Stimulated activated CD4-positive, alpha-beta T cell treated with anti-CD3 and anti-CD28 coated beads, Interleukin-4, amount 100 ng/mL, for 1 hour (primary cell): ENCODE results near the gene STAM2.
"Not testable (repeated sequence)": the region's sequence is repeated elsewhere in the genome, so short reads cannot be mapped to it uniquely, and the experiment has no call there.

Experiments
- DNase-seq: peaks from one replicate; pipeline ENCODE4 v3.0.0-alpha.2; 2020

The STAM2 gene

DNA sequence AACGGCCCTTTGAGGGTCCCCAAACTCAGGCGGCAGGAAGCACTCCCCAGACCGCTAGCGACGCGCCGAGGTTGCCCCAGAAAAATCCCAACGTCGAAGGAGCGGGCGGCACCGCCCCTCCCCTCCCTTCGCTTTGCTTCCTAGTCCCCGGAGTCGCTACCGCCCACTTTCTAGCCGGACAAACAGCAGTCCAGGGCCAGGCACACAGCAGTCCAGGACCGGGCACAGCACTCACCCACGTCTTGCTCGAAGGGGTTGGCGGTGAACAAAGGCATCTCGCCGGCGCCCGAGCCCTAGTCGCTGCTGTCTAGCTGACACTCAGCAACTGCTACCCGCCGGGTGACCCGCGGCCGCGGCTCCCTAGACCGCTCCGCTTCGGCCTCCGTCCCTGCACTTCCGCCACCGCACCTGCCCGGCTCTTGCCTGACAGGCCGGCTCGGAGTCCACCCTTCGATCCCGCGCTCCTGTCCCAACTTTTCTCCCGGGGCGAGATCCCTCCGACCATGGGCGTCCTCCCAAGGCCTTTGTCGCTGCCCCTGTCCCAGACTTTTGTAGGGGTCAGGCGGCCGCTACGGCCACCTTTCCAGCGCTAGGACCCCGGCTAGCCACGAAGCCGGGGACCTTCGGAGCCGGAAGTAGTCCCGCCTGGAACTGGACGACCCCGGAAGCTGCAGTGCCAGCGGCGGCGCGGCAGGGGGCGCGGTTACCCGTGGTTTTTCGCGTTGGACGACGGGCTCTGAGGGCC lies at the start of gene STAM2:
Gene STAM2, minus strand, starts transcription at position 396 of the 745 bp plus-strand sequence. Its CDS starts 121 bp downstream, at position 275.
- DNase-seq, result peak; percentile 94

DNA sequence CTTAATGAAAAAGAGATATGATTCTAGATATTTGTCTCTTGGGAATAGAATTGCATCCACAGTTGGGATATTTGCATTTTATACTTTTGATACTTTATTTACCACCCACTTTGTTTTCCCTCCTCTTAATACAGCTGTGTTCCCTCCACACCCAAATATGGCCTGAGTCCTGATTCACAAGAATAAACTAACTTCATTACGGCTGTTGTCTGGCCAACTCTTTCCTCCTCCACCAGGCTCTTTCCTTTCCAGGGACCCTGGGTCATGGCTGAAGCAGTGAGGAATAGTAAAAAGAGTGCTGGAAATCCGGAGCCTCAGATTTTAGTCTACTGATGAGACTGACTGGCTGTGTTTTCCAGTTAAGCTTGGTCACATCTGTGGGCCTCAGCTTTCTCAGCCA lies 48.4 kb upstream of the STAM2 start:
- no peak for DNase-seq

DNA sequence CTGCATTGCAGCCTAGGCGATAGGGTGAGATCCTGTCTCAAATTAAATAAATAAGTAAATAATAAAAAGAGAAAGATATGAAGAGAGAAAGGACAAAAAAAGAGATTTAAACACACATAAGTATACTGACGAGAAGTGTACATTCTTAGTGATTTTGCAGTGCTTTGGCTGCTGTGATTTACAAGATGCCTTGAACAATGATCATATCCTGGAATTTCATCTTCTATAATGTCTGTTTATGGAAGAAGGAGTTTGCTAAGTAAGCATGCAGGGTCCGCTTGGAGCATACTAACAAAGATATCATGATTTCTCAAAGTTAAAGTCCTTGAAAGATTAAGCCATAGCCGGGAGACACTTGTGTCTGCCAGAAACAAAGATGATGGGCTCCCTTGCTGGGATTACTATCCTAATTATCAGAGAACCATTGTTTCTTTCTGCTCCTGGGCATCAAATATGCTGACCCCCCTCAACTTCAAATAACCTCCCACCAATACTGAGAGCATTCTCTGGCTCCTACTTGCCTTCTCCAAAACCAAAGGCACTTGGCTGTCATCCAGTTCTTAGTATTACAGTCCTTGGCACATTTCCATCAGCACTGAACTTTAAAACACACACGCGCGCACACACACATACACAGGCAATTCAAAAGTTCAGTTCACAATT lies 47.5 kb upstream of the STAM2 start:
- no peak for DNase-seq

DNA sequence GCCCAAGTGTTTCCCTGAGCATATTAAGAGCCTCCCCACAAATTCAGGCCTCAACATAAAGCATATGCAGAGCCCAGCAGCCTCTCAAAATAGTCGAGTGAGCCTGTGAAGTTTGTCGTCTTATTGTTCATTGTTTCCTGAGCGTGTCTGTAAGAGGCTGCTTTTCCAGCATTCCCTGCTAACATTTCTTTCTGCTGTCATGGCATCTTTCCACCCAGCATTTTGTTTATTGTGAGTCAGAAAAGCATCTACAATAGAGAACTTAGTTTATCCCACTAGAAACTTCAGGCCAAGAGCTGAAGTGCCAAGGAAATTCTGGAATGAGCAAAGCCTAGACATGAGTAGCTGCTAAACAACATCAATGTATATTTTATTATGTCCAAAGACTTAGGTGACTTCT lies 46.3 kb upstream of the STAM2 start:
- no peak for DNase-seq

DNA sequence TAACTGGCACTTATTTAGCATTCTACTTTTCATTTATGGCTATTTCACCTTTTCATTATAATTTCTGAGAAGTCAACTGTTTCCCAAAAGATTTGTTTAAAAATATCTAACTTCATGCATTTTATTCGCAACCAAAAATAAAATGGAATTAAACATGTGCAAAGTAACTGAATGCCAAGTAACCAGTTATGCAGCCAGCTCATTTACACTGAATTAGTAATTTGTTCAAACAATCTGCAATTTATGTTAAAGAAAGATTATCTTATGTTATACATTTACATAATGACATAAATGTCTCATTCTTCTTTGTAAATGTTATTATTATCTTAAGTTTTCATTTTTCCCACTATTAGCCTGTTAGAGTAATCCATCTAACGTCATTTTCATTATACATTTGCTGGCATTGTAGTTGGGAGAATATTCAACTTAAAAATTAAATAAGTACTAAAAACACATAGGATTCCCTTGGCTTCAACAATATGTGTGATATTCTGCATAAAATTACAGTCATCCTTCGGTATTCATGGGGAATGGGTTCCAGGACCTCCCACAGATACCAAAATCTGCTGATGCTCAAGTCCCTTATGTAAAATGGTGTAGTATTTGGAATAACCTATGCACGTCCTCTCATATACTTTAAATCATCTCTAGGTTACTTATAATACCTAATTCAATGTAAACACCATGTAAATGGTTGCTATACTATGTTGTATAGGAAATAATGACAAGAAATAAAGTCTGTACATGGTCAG lies 43.7 kb upstream of the STAM2 start:
- no peak for DNase-seq

DNA sequence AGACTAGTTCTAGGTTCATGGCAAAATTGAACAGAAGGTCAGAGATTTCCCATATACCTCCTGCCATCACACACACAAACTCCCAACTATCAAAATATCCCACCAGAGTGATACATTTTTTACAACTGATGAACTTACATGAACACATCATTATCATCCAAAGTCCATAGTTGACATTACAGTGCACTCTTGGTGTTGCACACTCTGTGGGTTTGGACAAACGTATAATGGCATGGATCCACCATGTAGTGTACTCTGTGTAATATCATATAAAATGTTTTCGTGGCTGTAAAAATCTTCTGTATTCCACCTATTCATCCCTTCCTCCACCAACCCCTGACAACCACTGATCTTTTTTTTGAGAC lies 25.9 kb upstream of the STAM2 start:
- no peak for DNase-seq

DNA sequence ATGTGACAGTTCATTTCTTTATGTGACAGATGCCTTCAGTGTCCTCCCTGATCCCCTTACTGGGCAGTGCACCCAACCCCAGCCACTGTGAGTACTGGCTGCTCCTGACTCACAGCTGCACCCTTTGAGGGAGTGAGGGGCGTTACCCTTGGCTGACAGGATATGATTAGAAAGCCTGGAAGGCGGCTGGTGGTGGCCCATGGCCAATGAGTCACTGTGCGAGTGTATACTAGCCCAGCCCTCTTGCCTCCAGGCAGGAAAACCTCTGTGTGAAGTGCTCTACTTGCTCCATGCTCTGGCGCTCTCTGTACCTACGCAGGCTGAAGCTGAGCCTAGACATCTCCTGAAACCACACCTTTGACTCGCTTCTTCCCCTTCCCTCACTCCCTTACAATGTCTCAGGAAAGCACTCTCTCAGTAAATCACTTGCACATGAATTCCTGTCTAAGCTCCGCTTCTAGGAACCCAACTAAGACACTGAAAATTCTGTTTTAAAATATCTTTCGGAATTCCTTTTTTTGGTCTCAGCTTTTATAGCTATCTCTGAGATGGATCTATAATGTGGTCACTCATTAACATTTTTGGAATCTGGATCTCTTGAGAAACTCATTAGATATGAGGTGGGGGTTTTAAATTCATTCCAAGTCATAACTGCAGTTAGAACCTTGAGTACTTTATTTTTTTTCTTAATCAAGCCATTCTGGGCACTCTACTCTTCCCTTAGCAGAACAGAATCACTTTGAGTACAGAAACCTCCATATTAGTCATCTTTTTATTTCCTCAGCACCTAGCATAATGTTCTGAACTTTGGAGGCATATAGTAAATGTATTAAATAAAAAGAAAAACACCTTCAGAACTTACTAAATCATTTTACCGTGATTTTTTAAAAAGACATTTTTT lies 25.3 kb upstream of the STAM2 start:
- DNase-seq, result no peak

DNA sequence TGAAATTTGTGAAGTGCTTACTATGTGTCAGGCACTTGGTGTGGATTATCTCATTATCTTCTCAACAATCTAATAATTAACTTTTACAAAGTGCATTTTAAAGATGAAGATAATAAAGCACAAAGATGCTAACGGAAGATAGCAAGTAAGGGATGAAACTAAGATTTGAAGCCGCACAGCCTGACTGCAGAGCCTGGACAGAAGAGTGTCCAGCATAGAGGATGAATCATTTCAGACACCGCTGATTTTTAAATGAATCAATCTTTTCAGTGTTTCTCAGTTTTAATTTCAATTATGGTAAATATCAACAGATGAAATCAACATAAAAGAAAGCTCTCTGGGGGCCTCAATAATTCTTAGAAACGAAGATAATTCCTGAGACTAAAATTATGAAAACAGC lies 24.5 kb upstream of the STAM2 start:
- no peak for DNase-seq

DNA sequence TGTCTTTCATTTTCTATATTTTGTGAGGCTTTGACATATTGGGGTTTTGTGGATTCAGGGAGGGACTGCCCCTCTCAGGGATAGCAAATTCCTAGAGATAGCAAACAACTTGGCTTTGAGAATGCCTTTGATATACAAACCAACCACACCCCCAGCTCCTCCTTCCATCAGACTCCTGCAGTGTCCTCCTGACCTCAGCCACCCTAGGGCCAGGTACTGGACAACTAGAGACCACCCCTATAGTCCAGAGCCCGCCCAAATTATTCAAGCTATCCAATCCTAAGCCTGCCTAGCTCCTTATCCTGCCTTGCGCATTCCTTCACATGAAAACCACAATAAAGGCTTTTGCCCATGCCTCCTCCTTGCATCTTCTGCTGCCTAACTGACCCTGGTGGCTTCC lies 22.9 kb upstream of the STAM2 start:
- no peak for DNase-seq

DNA sequence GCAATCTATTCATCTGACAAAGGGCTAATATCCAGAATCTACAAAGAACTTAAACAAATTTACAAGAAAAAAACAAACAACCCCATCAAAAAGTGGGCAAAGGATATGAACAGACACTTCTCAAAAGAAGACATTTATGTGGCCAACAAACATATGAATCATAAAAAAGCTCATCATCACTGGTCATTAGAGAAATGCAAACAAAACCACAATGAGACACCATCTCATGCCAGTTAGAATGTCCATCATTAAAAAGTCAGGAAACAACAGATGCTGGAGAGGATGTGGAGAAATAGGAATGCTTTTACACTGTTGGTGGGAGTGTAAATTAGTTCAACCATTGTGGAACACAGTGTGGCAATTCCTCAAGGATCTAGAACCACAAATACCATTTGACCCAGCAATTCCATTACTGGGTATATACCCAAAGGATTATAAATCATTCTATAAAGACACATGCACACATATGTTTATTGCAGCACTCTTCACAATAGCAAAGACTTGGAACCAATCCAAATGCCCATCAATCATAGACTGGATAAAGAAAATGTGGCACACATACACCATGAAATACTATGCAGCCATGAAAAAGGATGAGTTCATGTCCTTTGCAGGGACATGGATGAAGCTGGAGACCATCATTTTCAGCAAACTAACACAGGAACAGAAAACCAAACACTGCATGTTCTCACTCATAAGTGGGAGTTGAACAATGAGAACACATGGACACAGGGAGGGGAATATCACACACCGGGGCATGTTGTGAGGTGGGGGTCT lies 22.1 kb upstream of the STAM2 start:
- not testable (repeated sequence) for DNase-seq

DNA sequence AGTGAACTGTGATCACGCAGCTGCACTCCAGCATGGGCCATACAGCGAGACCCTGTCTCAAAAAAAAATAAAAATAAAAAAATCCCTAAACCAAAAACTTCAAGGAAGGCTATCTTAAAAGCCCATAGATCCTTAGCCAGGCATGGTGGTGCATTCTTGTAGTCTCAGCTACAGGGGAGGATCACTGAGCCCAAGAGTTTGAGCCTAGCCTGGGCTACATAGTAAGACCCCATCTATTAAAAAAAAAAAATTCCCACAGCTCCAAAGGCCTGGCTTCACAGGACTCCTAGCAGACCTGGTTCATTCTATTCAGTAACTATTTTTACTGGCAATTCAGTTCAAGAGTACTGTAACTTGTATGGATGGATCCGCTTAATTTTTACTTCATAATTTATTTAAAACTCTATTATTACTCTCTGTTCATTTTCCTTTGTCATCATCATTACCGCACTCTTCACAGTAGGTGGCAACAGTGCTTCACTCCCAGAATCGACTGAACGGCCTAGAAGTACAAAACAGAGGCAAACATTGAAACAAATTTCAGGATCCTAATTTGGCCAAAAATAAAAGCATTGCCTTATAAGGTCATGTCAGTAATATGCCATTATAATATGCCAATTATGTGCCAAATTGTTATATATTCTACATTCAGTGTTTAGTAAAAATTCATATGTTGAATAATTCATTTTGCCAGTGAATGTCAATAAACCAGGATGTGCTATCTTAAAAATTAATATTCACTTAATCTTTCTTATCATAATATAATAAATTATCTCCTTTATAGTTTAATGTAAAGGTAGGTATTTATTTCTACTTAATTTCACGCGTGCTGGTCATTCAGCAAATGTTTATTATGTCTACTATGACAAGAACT lies 14.3 kb upstream of the STAM2 start:
- no peak for DNase-seq

DNA sequence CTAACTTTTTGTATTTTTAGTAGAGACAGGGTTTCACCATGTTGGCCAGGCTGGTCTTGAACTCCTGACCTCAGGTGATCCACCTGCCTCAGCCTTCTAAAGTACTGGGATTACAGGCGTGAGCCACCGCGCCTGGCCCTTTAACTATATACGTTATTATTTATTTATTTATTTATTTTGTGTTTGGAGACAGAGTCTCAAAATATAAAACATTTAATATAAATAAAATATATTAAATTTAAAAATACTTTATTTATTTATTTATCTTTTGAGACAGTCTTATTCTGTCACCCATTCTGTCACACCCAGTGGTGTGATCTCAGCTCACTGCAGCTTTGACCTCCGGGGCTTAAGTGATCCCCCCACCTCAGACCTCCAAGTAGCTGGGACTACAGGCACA lies 11.2 kb upstream of the STAM2 start:
- not testable (repeated sequence) for DNase-seq

DNA sequence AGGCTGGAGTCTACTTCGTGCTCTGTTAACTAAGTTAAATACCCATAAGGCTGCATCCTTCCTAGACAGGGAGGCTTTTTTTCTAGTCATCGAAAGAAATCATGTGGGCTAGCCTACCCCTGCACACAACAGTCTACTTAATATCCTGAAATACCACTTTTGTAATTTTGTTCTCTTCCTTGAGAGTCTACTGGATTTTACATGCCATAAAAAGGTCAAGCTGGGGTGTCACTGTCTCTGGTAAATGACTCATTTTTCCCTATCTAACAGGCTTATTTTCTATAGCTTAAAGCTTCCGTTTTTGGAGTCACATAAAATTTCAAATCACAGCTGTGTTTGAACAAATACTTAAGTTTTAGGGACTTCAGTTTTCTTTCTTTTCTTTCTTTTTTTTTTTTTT lies 10.7 kb upstream of the STAM2 start:
- no peak for DNase-seq

DNA sequence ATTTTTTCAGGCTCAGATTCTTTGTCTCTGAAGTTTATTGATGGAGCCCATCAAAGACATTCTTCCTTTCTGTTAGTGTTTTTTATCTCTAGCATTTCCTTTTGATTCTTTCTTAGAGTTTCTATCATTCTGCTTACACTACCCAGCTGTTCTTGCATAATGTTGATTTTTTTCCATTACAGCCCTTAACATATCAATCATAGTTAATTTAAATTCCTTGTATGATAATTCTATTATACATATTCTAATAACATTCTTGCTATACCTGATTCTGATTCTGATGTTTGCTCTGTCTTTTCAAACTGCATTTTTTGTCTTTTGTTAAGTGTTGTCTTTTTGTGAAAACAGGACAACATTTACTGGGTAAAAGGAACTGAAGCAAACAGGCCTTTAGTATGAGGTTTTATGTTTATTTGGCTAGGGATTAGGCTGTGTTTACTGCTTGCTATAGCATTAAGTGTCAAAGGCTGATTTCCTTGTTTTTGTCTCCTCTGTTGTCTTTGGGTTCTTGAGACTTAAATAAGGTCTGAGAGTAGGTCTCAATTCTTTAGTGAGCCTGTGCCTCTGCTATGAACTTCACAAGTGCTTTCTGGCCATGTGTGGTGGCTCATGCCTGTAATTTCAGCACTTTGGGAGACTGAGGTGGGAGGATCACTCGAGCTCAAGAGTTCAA lies 8.0 kb upstream of the STAM2 start:
- DNase-seq, result no peak

DNA sequence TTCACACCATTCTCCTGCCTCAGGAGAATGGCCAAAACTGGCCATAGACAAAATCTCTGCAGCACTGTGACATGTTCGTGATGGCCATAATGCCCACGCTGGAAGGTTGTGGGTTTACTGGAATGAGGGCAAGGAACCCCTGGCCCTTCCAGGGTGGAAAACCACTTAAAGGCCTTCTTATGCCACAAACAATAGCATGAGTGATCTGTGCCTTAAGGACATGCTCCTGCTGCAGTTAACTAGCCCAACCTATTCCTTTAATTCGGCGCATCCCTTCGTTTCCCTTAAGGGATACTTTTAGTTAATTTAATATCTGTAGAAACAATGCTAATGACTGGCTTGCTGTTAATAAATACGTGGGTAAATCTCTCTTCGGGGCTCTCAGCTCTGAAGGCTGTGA lies 2.1 kb upstream of the STAM2 start:
- not testable (repeated sequence) for DNase-seq

DNA sequence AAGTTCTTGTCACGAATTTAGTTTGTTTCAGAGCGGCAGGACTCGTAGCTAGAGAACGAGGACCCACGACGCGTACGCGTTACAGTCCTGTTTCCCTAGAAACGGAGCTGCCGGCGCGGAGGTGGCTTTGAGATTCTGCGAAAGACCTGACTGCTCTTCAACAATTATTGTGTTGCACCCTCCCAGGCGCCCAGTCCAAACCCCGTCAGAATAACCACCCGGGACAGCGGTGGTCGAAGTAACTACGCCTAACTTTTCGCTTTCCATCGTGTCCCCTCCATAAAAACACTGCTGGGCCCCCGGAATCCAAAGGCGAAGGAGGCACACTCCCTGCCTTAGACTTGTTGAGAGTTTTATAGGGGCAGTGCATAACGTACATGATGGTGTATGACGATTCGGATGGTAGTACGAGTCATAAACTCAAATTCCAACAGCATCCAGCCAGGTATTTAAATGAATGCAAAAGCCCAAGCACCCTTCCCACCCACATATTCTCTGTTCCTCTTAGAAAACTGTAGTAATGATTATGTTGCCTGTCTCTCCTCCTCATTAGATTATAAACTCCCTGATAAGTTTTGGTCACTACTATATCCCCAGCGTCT lies 651 bp upstream of the STAM2 start:
- DNase-seq, result no peak

DNA sequence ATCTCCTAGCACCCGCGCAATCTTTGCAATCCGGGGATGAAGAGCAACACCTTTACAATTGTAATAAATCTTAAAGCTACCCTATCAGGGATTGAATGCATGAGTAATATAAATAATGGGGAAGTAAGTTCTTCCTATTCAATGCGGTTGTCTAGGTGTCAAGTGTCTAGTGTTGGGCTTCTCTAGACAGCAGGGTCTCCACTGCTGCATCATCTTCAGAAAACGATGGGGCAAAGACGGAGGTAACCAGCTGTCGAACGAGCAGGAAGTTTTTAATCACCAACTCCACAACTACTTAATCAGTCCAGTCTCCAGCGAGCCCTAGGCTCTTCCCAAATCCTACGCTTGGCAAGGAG lies 573 bp downstream of the STAM2 start:
- DNase-seq, result no peak

DNA sequence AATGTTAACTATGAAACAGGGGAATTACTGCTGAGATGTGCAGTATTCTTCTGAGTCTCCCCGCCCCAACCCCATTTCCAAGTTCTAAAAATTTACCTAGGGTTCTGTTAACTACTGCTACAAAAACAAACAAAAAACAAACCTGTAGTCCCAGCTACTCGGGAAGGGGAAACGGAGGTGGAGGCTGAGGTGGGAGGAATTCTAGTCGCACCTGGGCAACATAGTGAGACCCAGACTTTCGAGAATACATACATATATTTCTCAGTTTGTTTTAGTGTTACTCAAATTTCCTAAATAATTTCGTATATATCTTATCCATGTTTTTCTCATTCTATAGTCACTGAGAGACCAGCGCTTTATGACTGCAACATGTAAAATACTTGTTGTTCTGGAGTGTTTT lies 989 bp downstream of the STAM2 start:
- DNase-seq, result no peak

DNA sequence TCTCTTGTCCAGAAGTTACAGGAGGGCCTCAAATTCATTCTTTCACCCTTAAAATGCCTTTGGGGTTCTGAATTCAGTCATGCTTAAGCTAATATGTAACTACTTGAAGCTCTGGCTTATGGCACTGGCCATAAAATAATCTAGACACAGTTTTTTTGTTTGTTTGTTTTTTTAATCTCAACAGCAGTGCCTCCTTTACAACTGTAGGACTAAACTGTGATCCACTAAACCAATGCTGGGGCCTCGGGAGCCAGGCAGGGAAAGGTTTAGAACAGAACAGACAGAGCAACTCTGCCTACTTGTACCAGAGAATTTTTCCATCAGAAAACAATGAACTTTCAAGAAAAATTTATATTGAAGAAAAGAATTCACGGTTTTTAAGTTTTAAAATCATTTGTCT lies 1.7 kb downstream of the STAM2 start:
- no peak for DNase-seq

DNA sequence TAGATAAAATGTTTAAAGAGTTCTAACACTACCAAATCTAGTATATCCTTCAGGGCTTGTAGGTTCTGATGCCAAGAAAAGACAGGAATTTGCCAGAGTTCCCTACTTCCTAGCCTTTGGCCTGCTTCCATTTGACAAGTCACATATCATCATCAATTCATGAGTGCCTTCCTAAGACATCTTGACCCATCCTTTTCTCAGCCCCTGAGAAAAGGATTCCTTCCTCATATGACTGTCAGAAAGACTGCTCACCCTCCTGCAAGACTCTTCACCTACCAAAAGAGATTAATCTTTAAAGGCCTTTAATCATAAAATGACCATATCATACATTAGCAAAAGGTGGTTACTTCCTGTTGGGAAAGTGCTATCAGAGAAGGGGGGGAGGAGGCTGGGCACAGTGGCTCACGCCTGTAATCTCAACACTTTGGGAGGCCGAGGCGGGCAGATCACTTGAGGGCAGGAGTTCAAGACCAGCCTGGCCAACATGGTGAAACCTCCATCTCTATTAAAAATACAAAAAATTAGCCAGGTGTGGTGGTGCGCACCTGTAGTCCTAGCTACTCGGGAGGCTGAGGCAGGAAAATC lies 3.3 kb downstream of the STAM2 start:
- not testable (repeated sequence) for DNase-seq
